ENCODE results near the gene SULT1C2.
"Not testable (repeated sequence)": the region's sequence is repeated elsewhere in the genome, so short reads cannot be mapped to it uniquely, and the experiment has no call there.

The SULT1C2 gene

GRCh38 chr2:108354136-108354535, 65.4 kb downstream of the SULT1C2 start:
- TF ChIP-seq CTCF (IDR thresholded peaks at IDR 0.05; ENCODE audit: low read depth, low read length, missing control alignments): no peak
- H3K4me3 ChIP-seq (ENCODE audit: low read depth, low read length): no peak overlapping the region
- no peak for DNase-seq (ENCODE audit: low read depth)
- in situ Hi-C loops (cut with HindIII; ENCODE audit: low sequenced_read_pairs): loop anchor here (5.0 kb wide), 1 partner anchor 38 kb away; no protein-coding TSS in a partner anchor

GRCh38 chr2:108355906-108356734, 67.4 kb downstream of the SULT1C2 start:
- in situ Hi-C loops (cut with HindIII; ENCODE audit: low sequenced_read_pairs): no loop called here
- TF ChIP-seq CTCF (IDR thresholded peaks at IDR 0.05; ENCODE audit: low read depth, low read length, missing control alignments): no peak
- DNase-seq (ENCODE audit: low read depth): no peak
- no peak overlapping the region for H3K4me3 ChIP-seq (ENCODE audit: low read depth, low read length)

- DNase-seq (ENCODE audit: low read depth); H3K4me3 ChIP-seq (ENCODE audit: low read depth, low read length); in situ Hi-C loops (cut with HindIII; ENCODE audit: low sequenced_read_pairs): not testable (repeated sequence)
Measured at GRCh38 chr2:108359336-108359735, 70.6 kb downstream of the SULT1C2 start.
